AG08396 (cell line): ENCODE measurements around the gene TAF7L.
"Not testable (repeated sequence)": the region's sequence is repeated elsewhere in the genome, so short reads cannot be mapped to it uniquely, and the experiment has no call there.

ENCODE experiments used
- DNase-seq: peaks from one replicate; pipeline ENCODE4 v3.0.0; 2012; ENCODE audit warnings: low spot score, mixed read lengths

The TAF7L gene

GRCh38 chrX:101290957-101291603 lies at the start of gene TAF7L:
Gene TAF7L (minus strand): TSS chrX:101291334. CDS start chrX:101287543, 3,791 bp downstream.
- no peak for DNase-seq

- no peak for DNase-seq
Measured at GRCh38 chrX:101337776-101338271, 46.7 kb upstream of the TAF7L start.

- DNase-seq, result not testable (repeated sequence)
Measured at GRCh38 chrX:101334310-101334709, 43.2 kb upstream of the TAF7L start.

- not testable (repeated sequence) for DNase-seq
Measured at GRCh38 chrX:101326600-101326999, 35.5 kb upstream of the TAF7L start.

GRCh38 chrX:101303790-101304189 lies 12.7 kb upstream of the TAF7L start:
- DNase-seq, result no peak

GRCh38 chrX:101295603-101296002 lies 4.5 kb upstream of the TAF7L start:
- DNase-seq, result not testable (repeated sequence)

- DNase-seq, result peak; percentile 45
Measured at GRCh38 chrX:101287402-101287801, 3.7 kb downstream of the TAF7L start.

- no peak for DNase-seq
Measured at GRCh38 chrX:101276238-101276637, 14.9 kb downstream of the TAF7L start.

GRCh38 chrX:101274198-101274597 lies 16.9 kb downstream of the TAF7L start:
- DNase-seq, result no peak

- no peak for DNase-seq
Measured at GRCh38 chrX:101265869-101266428, 25.2 kb downstream of the TAF7L start.

- no peak for DNase-seq
Measured at GRCh38 chrX:101263766-101264165, 27.4 kb downstream of the TAF7L start.

- DNase-seq, result no peak
Measured at GRCh38 chrX:101262590-101262989, 28.5 kb downstream of the TAF7L start.

- no peak for DNase-seq
Measured at GRCh38 chrX:101260435-101260834, 30.7 kb downstream of the TAF7L start.

- no peak for DNase-seq
Measured at GRCh38 chrX:101258259-101258581, 32.9 kb downstream of the TAF7L start.

GRCh38 chrX:101257448-101258258 lies 33.5 kb downstream of the TAF7L start:
- peak; percentile 30 for DNase-seq

- DNase-seq, result no peak
Measured at GRCh38 chrX:101252634-101253033, 38.5 kb downstream of the TAF7L start.

- DNase-seq, result no peak
Measured at GRCh38 chrX:101241531-101241930, 49.6 kb downstream of the TAF7L start.

- no peak for DNase-seq
Measured at GRCh38 chrX:101237041-101237440, 54.1 kb downstream of the TAF7L start.

GRCh38 chrX:101232316-101232715 lies 58.8 kb downstream of the TAF7L start:
- no peak for DNase-seq

- DNase-seq, result no peak
Measured at GRCh38 chrX:101231080-101231479, 60.1 kb downstream of the TAF7L start.

- no peak for DNase-seq
Measured at GRCh38 chrX:101230636-101231035, 60.5 kb downstream of the TAF7L start.

GRCh38 chrX:101229170-101229569 lies 62.0 kb downstream of the TAF7L start:
- DNase-seq, result no peak

- no peak for DNase-seq
Measured at GRCh38 chrX:101223226-101223625, 67.9 kb downstream of the TAF7L start.
